ENCODE data around the gene PNPLA6.

Gene PNPLA6

GRCh38 chr19:7516878-7517277 is 18.6 kb upstream of the PNPLA6 start:
- TF ChIP-seq CTCF (conservative IDR thresholded peaks at IDR 0.05) = no peak
- peak overlapping the region; percentile 68; the same call in 1 of the 2 replicates for H3K27ac ChIP-seq

- H3K27ac ChIP-seq = no peak overlapping the region
- TF ChIP-seq CTCF (conservative IDR thresholded peaks at IDR 0.05) = no peak
Observed at GRCh38 chr19:7519361-7520130, 16.0 kb upstream of the PNPLA6 start.

- H3K27ac ChIP-seq = no peak overlapping the region
- no peak for TF ChIP-seq CTCF (conservative IDR thresholded peaks at IDR 0.05)
Observed at GRCh38 chr19:7520131-7521051, 15.1 kb upstream of the PNPLA6 start.

GRCh38 chr19:7521551-7522071 is 13.9 kb upstream of the PNPLA6 start:
- peak overlapping the region; percentile 60 for H3K27ac ChIP-seq
- TF ChIP-seq CTCF (conservative IDR thresholded peaks at IDR 0.05) = no peak

GRCh38 chr19:7522072-7522922 is 13.2 kb upstream of the PNPLA6 start, which contains the start of gene MCOLN1:
TSS of gene MCOLN1 (plus strand) at chr19:7522624. CDS start at chr19:7522751, 127 bp downstream.
- H3K27ac ChIP-seq = peak within 1 kb of the TSS; percentile 60
- TF ChIP-seq CTCF (conservative IDR thresholded peaks at IDR 0.05) = no peak

- no peak for TF ChIP-seq CTCF (conservative IDR thresholded peaks at IDR 0.05)
- peak overlapping the region; percentile 42; the same call in 1 of the 2 replicates for H3K27ac ChIP-seq
Observed at GRCh38 chr19:7522923-7523667, 12.4 kb upstream of the PNPLA6 start.

Measured in VCaP (cell line).